PC-3 (cell line): Measurements from ENCODE around the gene SYMPK.

Source experiments
- EZH2 ChIP-seq: fragments of 300-600 bp; sonication (generic); IDR thresholded peaks from one replicate; pipeline ENCODE4 v1.6.1; 2017; ENCODE audit warnings: antibody characterized with exemption, mild to moderate bottlenecking, low read length; ENCODE audit not compliant: unreplicated experiment
- TF ChIP-seq, protein P1 (sequence below): fragments of 300-600 bp; sonication (generic); conservative IDR thresholded peaks from 2 replicates; pipeline ENCODE4 v1.5.1; 2017; ENCODE audit warnings: antibody characterized with exemption, low read depth, mild to moderate bottlenecking, low read length

- TF ChIP-seq EZH2 = no peak
- TF ChIP-seq, protein P1, sequence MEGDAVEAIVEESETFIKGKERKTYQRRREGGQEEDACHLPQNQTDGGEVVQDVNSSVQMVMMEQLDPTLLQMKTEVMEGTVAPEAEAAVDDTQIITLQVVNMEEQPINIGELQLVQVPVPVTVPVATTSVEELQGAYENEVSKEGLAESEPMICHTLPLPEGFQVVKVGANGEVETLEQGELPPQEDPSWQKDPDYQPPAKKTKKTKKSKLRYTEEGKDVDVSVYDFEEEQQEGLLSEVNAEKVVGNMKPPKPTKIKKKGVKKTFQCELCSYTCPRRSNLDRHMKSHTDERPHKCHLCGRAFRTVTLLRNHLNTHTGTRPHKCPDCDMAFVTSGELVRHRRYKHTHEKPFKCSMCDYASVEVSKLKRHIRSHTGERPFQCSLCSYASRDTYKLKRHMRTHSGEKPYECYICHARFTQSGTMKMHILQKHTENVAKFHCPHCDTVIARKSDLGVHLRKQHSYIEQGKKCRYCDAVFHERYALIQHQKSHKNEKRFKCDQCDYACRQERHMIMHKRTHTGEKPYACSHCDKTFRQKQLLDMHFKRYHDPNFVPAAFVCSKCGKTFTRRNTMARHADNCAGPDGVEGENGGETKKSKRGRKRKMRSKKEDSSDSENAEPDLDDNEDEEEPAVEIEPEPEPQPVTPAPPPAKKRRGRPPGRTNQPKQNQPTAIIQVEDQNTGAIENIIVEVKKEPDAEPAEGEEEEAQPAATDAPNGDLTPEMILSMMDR = no peak
These were observed 97.1 kb downstream of the SYMPK start for GRCh38 chr19:45765702-45766295.
